H1 (cell line): ENCODE results near the gene RND3. TPM values are rescaled to one million over a fixed set of nuclear protein-coding genes. Genes with fewer than 3 reads are reported as not detected.

Experiments
- CTCF ChIA-PET: fragments of 300-600 bp; sonication (Branson Sonifier 250); formaldehyde crosslinking; loops from one replicate; lab custom pipeline; 2021; ENCODE audit not compliant: partially characterized antibody; lab: Charles Lee
- POLR2A ChIA-PET: fragments of 300-600 bp; sonication (Branson Sonifier 250); formaldehyde crosslinking; loops from one replicate; lab custom pipeline; 2021; ENCODE audit warnings: inconsistent platforms; ENCODE audit not compliant: partially characterized antibody; lab: Charles Lee
- DNase-seq, 2 experiments: peaks; one replicate each; pipeline versions ENCODE4 v3.0.0 to v3.0.0-alpha.2; 2010 to 2022; ENCODE audit warnings: low spot score in 2 of 2, low read depth in 1 of 2, mixed read lengths in 1 of 2
- FAIRE-seq: peaks from 2 replicates; lab custom pipeline; 2011; peaks lifted over from hg19 to GRCh38; lab: Jason Lieb, UNC
- H2AFZ ChIP-seq: 2 replicates; pipeline ENCODE4 v1.8.1; 2012; ENCODE audit warnings: low read length, inconsistent platforms
- H2AK5ac ChIP-seq: 2 replicates; pipeline ENCODE4 v1.6.1; 2013; ENCODE audit warnings: low read depth, low read length
- H2BK120ac ChIP-seq: replicated peaks from 2 replicates; pipeline ENCODE3; 2013; ENCODE audit warnings: low read depth, low read length, inconsistent platforms
- H2BK12ac ChIP-seq: 2 replicates; pipeline ENCODE4 v1.6.1; 2013; ENCODE audit warnings: low read depth, low read length
- H2BK15ac ChIP-seq: 2 replicates; pipeline ENCODE4 v1.6.1; 2013; ENCODE audit warnings: low read length
- H2BK20ac ChIP-seq: 2 replicates; pipeline ENCODE4 v1.6.1; 2013; ENCODE audit warnings: low read length
- H2BK5ac ChIP-seq: 2 replicates; pipeline ENCODE4 v1.6.1; 2013; ENCODE audit warnings: low read depth, low read length
- H3K14ac ChIP-seq: 2 replicates; pipeline ENCODE4 v1.6.1; 2013; ENCODE audit warnings: inconsistent platforms; ENCODE audit not compliant: insufficient read length
- H3K18ac ChIP-seq: 2 replicates; pipeline ENCODE4 v1.6.1; 2013; ENCODE audit warnings: low read length; ENCODE audit errors: extremely low read depth
- H3K23ac ChIP-seq: 2 replicates; pipeline ENCODE4 v1.6.1; 2013; ENCODE audit warnings: inconsistent platforms; ENCODE audit not compliant: insufficient read length
- H3K23me2 ChIP-seq: 2 replicates; pipeline ENCODE4 v1.6.1; 2013; ENCODE audit warnings: low read depth, low read length
- H3K27ac ChIP-seq: 2 replicates; pipeline ENCODE4 v1.6.1; 2011; ENCODE audit warnings: low read depth, low read length, inconsistent platforms
- H3K27me3 ChIP-seq, 4 experiments: replicated peaks in 1 of 4; 1 replicate in 1 of 4; 2 replicates in 3 of 4; pipeline versions ENCODE4 v1.6.1 to v1.8.1; 2011 to 2013; ENCODE audit warnings: low read length in 3 of 4, mild to moderate bottlenecking in 3 of 4, inconsistent platforms in 2 of 4, mixed read lengths in 2 of 4, moderate library complexity in 1 of 4; ENCODE audit not compliant: control insufficient read depth in 3 of 4, insufficient read depth in 3 of 4; ENCODE audit errors: extremely low read depth in 1 of 4
- H3K36me3 ChIP-seq, 4 experiments: 2 replicates each; pipeline versions ENCODE4 v1.6.1 to v1.8.1; 2011 to 2013; ENCODE audit warnings: mild to moderate bottlenecking in 4 of 4, low read length in 3 of 4, moderate library complexity in 2 of 4, control low read depth in 1 of 4, inconsistent platforms in 1 of 4; ENCODE audit not compliant: insufficient read depth in 4 of 4, control insufficient read depth in 2 of 4
- H3K4ac ChIP-seq: replicated peaks from 2 replicates; pipeline ENCODE3; 2013; ENCODE audit warnings: low read length, low read depth, mixed read lengths, inconsistent platforms; ENCODE audit not compliant: insufficient read length
- H3K4me1 ChIP-seq, 4 experiments: replicated peaks in 1 of 4; 1 replicate in 1 of 4; 2 replicates in 3 of 4; pipeline versions ENCODE4 v1.6.1 to v1.8.1; 2011 to 2013; ENCODE audit warnings: low read length in 3 of 4, inconsistent platforms in 2 of 4, mixed read lengths in 1 of 4; ENCODE audit not compliant: insufficient read depth in 4 of 4, control insufficient read depth in 3 of 4
- H3K4me2 ChIP-seq, 2 experiments: 2 replicates each; pipeline versions ENCODE4 v1.6.1 to v1.8.1; 2011 to 2013; ENCODE audit warnings: low read depth in 2 of 2, low read length in 2 of 2, control low read depth in 1 of 2, inconsistent platforms in 1 of 2, mild to moderate bottlenecking in 1 of 2; ENCODE audit not compliant: insufficient read depth in 1 of 2
- H3K4me3 ChIP-seq, 4 experiments: fragments of 200-600, 300-600 bp in 1 of 4; sonication (generic), shearing (Covaris generic), sonication (Bioruptor Twin) in 1 of 4; 2 replicates each; pipeline versions ENCODE4 v1.5.1 to v1.8.1; 2011 to 2016; ENCODE audit warnings: low read length in 4 of 4, low read depth in 3 of 4, control low read depth in 2 of 4, inconsistent platforms in 2 of 4, mild to moderate bottlenecking in 2 of 4, mixed read lengths in 1 of 4, moderate library complexity in 1 of 4; ENCODE audit not compliant: insufficient read depth in 2 of 4; ENCODE audit errors: extremely low read depth in 1 of 4
- H3K56ac ChIP-seq: replicated peaks from 2 replicates; pipeline ENCODE3; 2013; ENCODE audit warnings: low read depth, mild to moderate bottlenecking, mixed read lengths, low read length, inconsistent platforms; ENCODE audit not compliant: insufficient read length
- H3K79me1 ChIP-seq: 2 replicates; pipeline ENCODE4 v1.6.1; 2013; ENCODE audit warnings: low read depth, low read length, control low read depth
- H3K79me2 ChIP-seq, 2 experiments: 2 replicates each; pipeline versions ENCODE4 v1.6.1 to v1.8.1; 2012 to 2013; ENCODE audit warnings: low read length in 2 of 2, mild to moderate bottlenecking in 2 of 2, inconsistent platforms in 1 of 2; ENCODE audit not compliant: insufficient read depth in 2 of 2, control insufficient read depth in 1 of 2
- H3K9ac ChIP-seq, 4 experiments: replicated peaks in 1 of 4; 1 replicate in 1 of 4; 2 replicates in 3 of 4; pipeline versions ENCODE4 v1.6.1 to v1.8.1; 2011 to 2013; ENCODE audit warnings: low read depth in 3 of 4, low read length in 3 of 4, control low read depth in 2 of 4, mild to moderate bottlenecking in 2 of 4, moderate library complexity in 2 of 4, inconsistent platforms in 1 of 4; ENCODE audit errors: extremely low read depth in 1 of 4
- H3K9me3 ChIP-seq, 2 experiments: 2 replicates each; pipeline versions ENCODE4 v1.6.1 to v1.8.1; 2012 to 2013; ENCODE audit warnings: mild to moderate bottlenecking in 2 of 2, moderate library complexity in 2 of 2, control low read depth in 1 of 2, inconsistent platforms in 1 of 2, low read depth in 1 of 2, low read length in 1 of 2, mixed read lengths in 1 of 2; ENCODE audit not compliant: insufficient read depth in 2 of 2
- H4K20me1 ChIP-seq, 2 experiments: replicated peaks in 1 of 2; 2 replicates each; pipeline versions ENCODE3 to v1.8.1; 2011 to 2013; ENCODE audit warnings: inconsistent platforms in 2 of 2, low read length in 2 of 2, mild to moderate bottlenecking in 1 of 2; ENCODE audit not compliant: insufficient read depth in 2 of 2, control insufficient read depth in 1 of 2
- H4K5ac ChIP-seq: 2 replicates; pipeline ENCODE4 v1.6.1; 2013; ENCODE audit warnings: low read length, low read depth, mixed read lengths, inconsistent platforms; ENCODE audit not compliant: insufficient read length
- H4K8ac ChIP-seq: 2 replicates; pipeline ENCODE4 v1.8.0; 2013; ENCODE audit warnings: mild to moderate bottlenecking, moderate library complexity, low read length, inconsistent platforms; ENCODE audit not compliant: insufficient read depth; ENCODE audit errors: extremely low read depth
- H4K91ac ChIP-seq: replicated peaks from 2 replicates; pipeline ENCODE3; 2013; ENCODE audit warnings: low read length, mixed read lengths, inconsistent platforms; ENCODE audit not compliant: insufficient read length
- ASH2L ChIP-seq: fragments of 200-600, 300-600 bp; sonication (generic); IDR thresholded peaks from one replicate; pipeline ENCODE4 v1.7.1; 2017; ENCODE audit warnings: low read length
- CBX8 ChIP-seq: fragments of 300-800, 300-1000 bp; sonication (generic); IDR thresholded peaks from 2 replicates; pipeline ENCODE4 v1.7.1; 2016; ENCODE audit warnings: low read depth, low read length, borderline replicate concordance
- CTBP2 ChIP-seq: IDR thresholded peaks from 2 replicates; pipeline ENCODE4 v1.7.0; 2011; ENCODE audit warnings: borderline replicate concordance, mild to moderate bottlenecking, moderate library complexity, mixed read lengths, low read length; ENCODE audit not compliant: insufficient read depth, insufficient read length
- FOSL1 ChIP-seq: IDR thresholded peaks from 2 replicates; pipeline ENCODE4 v1.6.1; 2011; ENCODE audit warnings: mild to moderate bottlenecking, low read depth, low read length, moderate library complexity; ENCODE audit not compliant: insufficient read depth
- GABPA ChIP-seq: IDR thresholded peaks from 2 replicates; pipeline ENCODE4 v1.6.1; 2011; ENCODE audit warnings: mild to moderate bottlenecking, low read length, moderate library complexity, borderline replicate concordance; ENCODE audit not compliant: insufficient read depth
- HDAC2 ChIP-seq, 2 experiments: fragments of 300-600 bp in 1 of 2; sonication (generic) in 1 of 2; IDR thresholded peaks; 2 replicates each; pipeline ENCODE4 v1.6.1; 2011 to 2012; ENCODE audit warnings: low read depth in 2 of 2, low read length in 2 of 2, mild to moderate bottlenecking in 2 of 2, moderate library complexity in 2 of 2, borderline replicate concordance in 1 of 2, inconsistent platforms in 1 of 2
- JUND ChIP-seq: IDR thresholded peaks from 2 replicates; pipeline ENCODE4 v1.6.1; 2011; ENCODE audit warnings: mild to moderate bottlenecking, improper control_type of control experiment, low read length
- NRF1 ChIP-seq: IDR thresholded peaks from 2 replicates; pipeline ENCODE4 v1.6.1; 2011; ENCODE audit warnings: mild to moderate bottlenecking, low read depth, low read length, improper control_type of control experiment
- RBBP5 ChIP-seq: IDR thresholded peaks from 2 replicates; pipeline ENCODE4 v1.7.1; 2012; ENCODE audit warnings: low read depth, mild to moderate bottlenecking, inconsistent platforms, low read length, moderate library complexity, borderline replicate concordance
- SRF ChIP-seq: IDR thresholded peaks from 2 replicates; pipeline ENCODE4 v1.6.1; 2011; ENCODE audit warnings: mild to moderate bottlenecking, low read depth, low read length, moderate library complexity
- TEAD4 ChIP-seq: IDR thresholded peaks from 2 replicates; pipeline ENCODE4 v1.6.1; 2012; ENCODE audit warnings: low read depth, low read length, inconsistent platforms, mixed read lengths
- WGBS, 2 experiments: shearing (Covaris generic) in 1 of 2; methylation state at CpG; one replicate each; pipeline versions ENCODE4 v1.1.6 to v1.1.7; 2013 to 2015; ENCODE audit warnings: low lambda C conversion rate in 2 of 2, mixed read lengths in 2 of 2, inconsistent platforms in 1 of 2, low coverage in 1 of 2, missing lambda C conversion rate in 1 of 2; ENCODE audit not compliant: insufficient replicate concordance in 2 of 2, insufficient coverage in 1 of 2, insufficient read length in 1 of 2; ENCODE audit errors: extremely low coverage in 1 of 2, missing lambda C conversion rate in 1 of 2; 5-methylcytosine and 5-hydroxymethylcytosine counted together
- polyA plus RNA-seq, 7 experiments: library from polyadenylated mRNA; depleted of rRNA in 3 of 7; stranded (reverse) in 5 of 7; unstranded in 2 of 7; fragments of >200 nt in 5 of 7; fragments of 200-250 nt in 2 of 7; gene quantifications; 1 replicate in 5 of 7; 2 replicates in 1 of 7; 4 replicates in 1 of 7; pipeline versions ENCODE4 v1.2.1 to v1.2.3, GENCODE V29; 2011 to 2013; ENCODE audit warnings: missing spikeins in 2 of 7, mixed read lengths in 2 of 7
- total RNA-seq: library from RNA; stranded (reverse); fragmentation: NEBNext Ultra II Directional; extraction: Animal tissue kit (Norgen Biotek cat#: 25700); gene quantifications from 2 replicates; pipeline ENCODE4 v1.2.1, GENCODE V29; 2021
- TF ChIP-seq, protein P1 (sequence below): IDR thresholded peaks from 2 replicates; pipeline ENCODE4 v1.6.1; 2012; ENCODE audit warnings: inconsistent platforms
- TF ChIP-seq, protein P2 (sequence below): IDR thresholded peaks from 2 replicates; pipeline ENCODE4 v1.6.1; 2011; ENCODE audit warnings: low read length, improper control_type of control experiment

RND3 gene
- total and polyA plus RNA-seq, 2 of the 8 experiments (the other 6 are each of a cell fraction or from before 2014, with no cell fraction given) = 12.2 to 25.6 TPM

DNA sequence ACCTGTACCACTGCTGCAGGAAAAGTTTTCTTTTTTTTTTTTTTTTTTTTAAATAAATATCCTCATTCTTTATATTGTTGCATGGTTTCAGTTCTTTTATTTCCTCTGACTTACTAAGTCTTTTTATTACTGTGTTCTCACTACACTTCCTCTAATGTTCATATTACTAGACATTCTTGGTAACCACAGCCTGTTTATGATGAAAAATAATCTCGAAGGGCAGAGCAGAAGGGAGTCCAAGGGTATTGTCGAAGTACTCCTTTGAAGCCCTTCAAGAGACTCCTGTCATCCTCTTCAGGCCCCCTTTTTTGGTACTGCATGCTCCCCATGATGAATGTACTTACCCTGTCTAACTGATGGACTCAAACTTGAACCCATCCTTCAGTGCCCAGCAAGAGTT, 61.2 kb downstream of the RND3 start:
- Histone ChIP-seq H3K4me3 (no peak overlapping the region), H3K79me1 (no peaks in the 10 kb centered on the region), H2BK5ac (no peak overlapping the region), H3K27ac (no peak overlapping the region), H4K20me1 (no peaks in the 10 kb centered on the region), H2BK20ac (no peak overlapping the region), H3K23me2 (no peaks in the 10 kb centered on the region), H3K23ac (no peak overlapping the region), H3K9ac (no peak overlapping the region), H3K14ac (no peak overlapping the region), H2BK12ac (no peak overlapping the region), H2AFZ (no peak overlapping the region), H4K8ac (no peak overlapping the region), H3K18ac (no peak overlapping the region), H3K36me3 (no peaks in the 10 kb centered on the region), H3K79me2 (no peaks in the 10 kb centered on the region), H3K56ac (no peak overlapping the region), H4K91ac (no peak overlapping the region), H2AK5ac (no peak overlapping the region), H2BK15ac (no peak overlapping the region), H4K5ac (no peak overlapping the region), H3K9me3 (no peaks in the 10 kb centered on the region), H2BK120ac (no peak overlapping the region), H3K4me2 (no peak overlapping the region), H3K4me1 (peaks cover 0 to 7% (median 3%) of the 10 kb centered on the region in 4 experiments; a peak in 5 of 7 replicates), H3K4ac (no peak overlapping the region), H3K27me3 (no peaks in the 10 kb centered on the region)
- DNase-seq = no peak
- POLR2A ChIA-PET = interaction anchor here (1.1 kb wide), 1 partner anchor 15 kb away, joined by 3 read pairs; no protein-coding TSS in a partner anchor
- CTCF ChIA-PET = interaction anchor here (1.5 kb wide), 1 partner anchor 16 kb away, joined by 6 read pairs; no protein-coding TSS in a partner anchor
- no peak for FAIRE-seq
- WGBS, 2 experiments = 88% methylated on average over 2 of the region's 2 CpGs; no CpG with 5 or more reads in 1 of the 2 experiments
- TF ChIP-seq SRF (no peak), TEAD4 (no peak), NRF1 (no peak), JUND (no peak), CBX8 (no peak), HDAC2 (IDR thresholded peaks at IDR 0.05; ENCODE audit: borderline replicate concordance in 1 of 2, low read depth in 2 of 2, low read length in 2 of 2) (no peak), GABPA (no peak), CTBP2 (no peak), ASH2L (no peak), RBBP5 (no peak), FOSL1 (no peak)
- TF ChIP-seq, protein P1, sequence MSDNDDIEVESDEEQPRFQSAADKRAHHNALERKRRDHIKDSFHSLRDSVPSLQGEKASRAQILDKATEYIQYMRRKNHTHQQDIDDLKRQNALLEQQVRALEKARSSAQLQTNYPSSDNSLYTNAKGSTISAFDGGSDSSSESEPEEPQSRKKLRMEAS = no peak
- TF ChIP-seq, protein P2, sequence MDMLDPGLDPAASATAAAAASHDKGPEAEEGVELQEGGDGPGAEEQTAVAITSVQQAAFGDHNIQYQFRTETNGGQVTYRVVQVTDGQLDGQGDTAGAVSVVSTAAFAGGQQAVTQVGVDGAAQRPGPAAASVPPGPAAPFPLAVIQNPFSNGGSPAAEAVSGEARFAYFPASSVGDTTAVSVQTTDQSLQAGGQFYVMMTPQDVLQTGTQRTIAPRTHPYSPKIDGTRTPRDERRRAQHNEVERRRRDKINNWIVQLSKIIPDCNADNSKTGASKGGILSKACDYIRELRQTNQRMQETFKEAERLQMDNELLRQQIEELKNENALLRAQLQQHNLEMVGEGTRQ = no peak
